KOPT-K1 (cell line): ENCODE results near the gene MED13L.
"Not testable (repeated sequence)": the region's sequence is repeated elsewhere in the genome, so short reads cannot be mapped to it uniquely, and the experiment has no call there.

Experiments
- H3K27ac ChIP-seq: fragments of 200-600 bp; sonication (generic); 2 replicates; pipeline ENCODE4 v1.5.1; 2016; ENCODE audit warnings: antibody characterized with exemption, mild to moderate bottlenecking, low read depth, low read length; ENCODE audit not compliant: poor library complexity, severe bottlenecking
- H3K36me3 ChIP-seq: fragments of 200-600 bp; sonication (generic); 2 replicates; pipeline ENCODE4 v1.5.1; 2017; ENCODE audit warnings: antibody characterized with exemption, mild to moderate bottlenecking, low read length, moderate library complexity; ENCODE audit not compliant: insufficient read depth
- H3K9me3 ChIP-seq: fragments of 200-600 bp; sonication (generic); 2 replicates; pipeline ENCODE4 v1.5.1; 2017; ENCODE audit warnings: antibody characterized with exemption, low read length, mild to moderate bottlenecking; ENCODE audit not compliant: insufficient read depth, poor library complexity, severe bottlenecking

The MED13L gene

GRCh38 chr12:115990241-115990640 is 287.3 kb downstream of the MED13L start:
- Histone ChIP-seq H3K27ac (no peak overlapping the region), H3K9me3 (no peaks in the 10 kb centered on the region), H3K36me3 (peaks cover 98% of the 10 kb centered on the region)

- H3K9me3 ChIP-seq, result no peaks in the 10 kb centered on the region
- H3K36me3 ChIP-seq, result peaks cover 98% of the 10 kb centered on the region
- no peak overlapping the region for H3K27ac ChIP-seq
Measured at GRCh38 chr12:115988625-115989563, 288.6 kb downstream of the MED13L start.

GRCh38 chr12:115988212-115988611 is 289.3 kb downstream of the MED13L start:
- no peak overlapping the region for H3K27ac ChIP-seq
- H3K36me3 ChIP-seq, result peaks cover 98% of the 10 kb centered on the region
- no peaks in the 10 kb centered on the region for H3K9me3 ChIP-seq

- H3K9me3 ChIP-seq, result no peaks in the 10 kb centered on the region
- H3K27ac ChIP-seq, result no peak overlapping the region
- peaks cover 99% of the 10 kb centered on the region for H3K36me3 ChIP-seq
Measured at GRCh38 chr12:115984616-115985015, 292.9 kb downstream of the MED13L start.

GRCh38 chr12:115983226-115983798 is 294.2 kb downstream of the MED13L start:
- no peaks in the 10 kb centered on the region for H3K9me3 ChIP-seq
- H3K27ac ChIP-seq, result no peak overlapping the region
- peaks cover 99% of the 10 kb centered on the region for H3K36me3 ChIP-seq

GRCh38 chr12:115980339-115980738 is 297.2 kb downstream of the MED13L start:
- no peak overlapping the region for H3K27ac ChIP-seq
- H3K9me3 ChIP-seq, result no peaks in the 10 kb centered on the region
- H3K36me3 ChIP-seq, result peaks cover 100% of the 10 kb centered on the region

GRCh38 chr12:115979851-115980250 is 297.6 kb downstream of the MED13L start:
- Histone ChIP-seq H3K27ac (no peak overlapping the region), H3K9me3 (no peaks in the 10 kb centered on the region), H3K36me3 (peaks cover 100% of the 10 kb centered on the region)

GRCh38 chr12:115979351-115979750 is 298.1 kb downstream of the MED13L start:
- Histone ChIP-seq H3K9me3 (no peaks in the 10 kb centered on the region), H3K36me3 (peaks cover 100% of the 10 kb centered on the region), H3K27ac (no peak overlapping the region)

- not testable (repeated sequence) for H3K9me3 ChIP-seq, H3K27ac ChIP-seq
- H3K36me3 ChIP-seq, result peaks cover 97% of the 10 kb centered on the region
Measured at GRCh38 chr12:115976829-115977228, 300.7 kb downstream of the MED13L start.

- no peaks in the 10 kb centered on the region for H3K9me3 ChIP-seq
- H3K36me3 ChIP-seq, result peaks cover 97% of the 10 kb centered on the region
- H3K27ac ChIP-seq, result no peak overlapping the region
Measured at GRCh38 chr12:115975411-115975810, 302.1 kb downstream of the MED13L start.

GRCh38 chr12:115973968-115974724 is 303.3 kb downstream of the MED13L start:
- no peaks in the 10 kb centered on the region for H3K9me3 ChIP-seq
- peaks cover 97% of the 10 kb centered on the region for H3K36me3 ChIP-seq
- no peak overlapping the region for H3K27ac ChIP-seq

GRCh38 chr12:115973066-115973465 is 304.4 kb downstream of the MED13L start:
- Histone ChIP-seq H3K9me3 (no peaks in the 10 kb centered on the region), H3K27ac (no peak overlapping the region), H3K36me3 (peaks cover 97% of the 10 kb centered on the region)

- Histone ChIP-seq H3K36me3 (peaks cover 97% of the 10 kb centered on the region), H3K9me3 (no peaks in the 10 kb centered on the region), H3K27ac (no peak overlapping the region)
Measured at GRCh38 chr12:115972241-115972640, 305.3 kb downstream of the MED13L start.

- Histone ChIP-seq H3K36me3 (peaks cover 99% of the 10 kb centered on the region), H3K27ac (no peak overlapping the region), H3K9me3 (no peaks in the 10 kb centered on the region)
Measured at GRCh38 chr12:115968211-115968610, 309.3 kb downstream of the MED13L start.

- Histone ChIP-seq H3K27ac (no peak overlapping the region), H3K9me3 (no peaks in the 10 kb centered on the region), H3K36me3 (peaks cover 99% of the 10 kb centered on the region)
Measured at GRCh38 chr12:115966376-115966775, 311.1 kb downstream of the MED13L start.
